SK-N-SH (cell line): Measurements from ENCODE around the gene MYO18A.

Source experiments
- CTCF ChIP-seq: fragments of 200-600 bp; sonication (generic); IDR thresholded peaks from 2 replicates; pipeline ENCODE4 v1.6.1; 2017; ENCODE audit warnings: antibody characterized with exemption, mild to moderate bottlenecking, moderate library complexity
- EP300 ChIP-seq, 2 experiments: IDR thresholded peaks; 2 replicates each; pipeline versions ENCODE4 v1.4.0 to v1.6.1; 2012; ENCODE audit warnings: borderline replicate concordance in 1 of 2, low read depth in 1 of 2, low read length in 1 of 2
- EZH2phosphoT487 ChIP-seq: fragments of 200-600 bp; sonication (generic); IDR thresholded peaks from 2 replicates; pipeline ENCODE4 v1.6.1; 2017; ENCODE audit warnings: low read depth, mixed run types, mild to moderate bottlenecking, antibody characterized with exemption, moderate library complexity, borderline replicate concordance
- MAX ChIP-seq: IDR thresholded peaks from 2 replicates; pipeline ENCODE4 v1.4.0; 2012; ENCODE audit warnings: low read depth
- POLR2AphosphoS5 ChIP-seq: IDR thresholded peaks from 2 replicates; pipeline ENCODE4 v1.6.1; 2012; ENCODE audit warnings: low read depth, low read length
- RFX5 ChIP-seq: IDR thresholded peaks from 2 replicates; pipeline ENCODE4 v1.6.1; 2012; ENCODE audit warnings: mild to moderate bottlenecking, improper control_type of control experiment, low read length
- RXRA ChIP-seq: IDR thresholded peaks from 2 replicates; pipeline ENCODE4 v1.4.0; 2012; ENCODE audit warnings: low read depth, mild to moderate bottlenecking, borderline replicate concordance
- SMC3 ChIP-seq: IDR thresholded peaks from 2 replicates; pipeline ENCODE4 v1.6.1; 2012; ENCODE audit warnings: low read depth, low read length, improper control_type of control experiment
- USF1 ChIP-seq: IDR thresholded peaks from 2 replicates; pipeline ENCODE4 v1.4.0; 2012; ENCODE audit warnings: low read depth, borderline replicate concordance
- USF2 ChIP-seq: fragments of 150-350 bp; IDR thresholded peaks from 2 replicates; pipeline ENCODE4 v1.6.1; 2017; ENCODE audit warnings: antibody characterized with exemption, low read length, low read depth, borderline replicate concordance
- YY1 ChIP-seq: IDR thresholded peaks from 2 replicates; pipeline ENCODE4 v1.4.0; 2012; ENCODE audit warnings: low read depth, mild to moderate bottlenecking
- TF ChIP-seq, protein P1 (sequence below): IDR thresholded peaks from 2 replicates; pipeline ENCODE4; 2012
- TF ChIP-seq, protein P2 (sequence below): IDR thresholded peaks from 2 replicates; pipeline ENCODE4 v1.6.1; 2012; ENCODE audit warnings: mild to moderate bottlenecking, low read depth, low read length, moderate library complexity

GRCh38 chr17:29138184-29138955 lies 41.8 kb downstream of the MYO18A start:
- TF ChIP-seq CTCF, result no peak
- TF ChIP-seq, protein P1, sequence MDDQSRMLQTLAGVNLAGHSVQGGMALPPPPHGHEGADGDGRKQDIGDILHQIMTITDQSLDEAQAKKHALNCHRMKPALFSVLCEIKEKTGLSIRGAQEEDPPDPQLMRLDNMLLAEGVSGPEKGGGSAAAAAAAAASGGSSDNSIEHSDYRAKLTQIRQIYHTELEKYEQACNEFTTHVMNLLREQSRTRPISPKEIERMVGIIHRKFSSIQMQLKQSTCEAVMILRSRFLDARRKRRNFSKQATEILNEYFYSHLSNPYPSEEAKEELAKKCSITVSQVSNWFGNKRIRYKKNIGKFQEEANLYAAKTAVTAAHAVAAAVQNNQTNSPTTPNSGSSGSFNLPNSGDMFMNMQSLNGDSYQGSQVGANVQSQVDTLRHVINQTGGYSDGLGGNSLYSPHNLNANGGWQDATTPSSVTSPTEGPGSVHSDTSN, result no peak
- no peak for TF ChIP-seq POLR2AphosphoS5
- TF ChIP-seq EZH2phosphoT487, result no peak
- no peak for TF ChIP-seq USF2
- no peak for TF ChIP-seq SMC3
- TF ChIP-seq RFX5, result no peak
- no peak for TF ChIP-seq EP300 (IDR thresholded peaks at IDR 0.05; ENCODE audit: borderline replicate concordance in 1 of 2, low read depth in 1 of 2, low read length in 1 of 2)
- TF ChIP-seq YY1, result no peak
- TF ChIP-seq USF1, result no peak; the same call in 1 of the 2 replicates
- TF ChIP-seq RXRA, result no peak
- TF ChIP-seq MAX, result no peak
- TF ChIP-seq, protein P2, sequence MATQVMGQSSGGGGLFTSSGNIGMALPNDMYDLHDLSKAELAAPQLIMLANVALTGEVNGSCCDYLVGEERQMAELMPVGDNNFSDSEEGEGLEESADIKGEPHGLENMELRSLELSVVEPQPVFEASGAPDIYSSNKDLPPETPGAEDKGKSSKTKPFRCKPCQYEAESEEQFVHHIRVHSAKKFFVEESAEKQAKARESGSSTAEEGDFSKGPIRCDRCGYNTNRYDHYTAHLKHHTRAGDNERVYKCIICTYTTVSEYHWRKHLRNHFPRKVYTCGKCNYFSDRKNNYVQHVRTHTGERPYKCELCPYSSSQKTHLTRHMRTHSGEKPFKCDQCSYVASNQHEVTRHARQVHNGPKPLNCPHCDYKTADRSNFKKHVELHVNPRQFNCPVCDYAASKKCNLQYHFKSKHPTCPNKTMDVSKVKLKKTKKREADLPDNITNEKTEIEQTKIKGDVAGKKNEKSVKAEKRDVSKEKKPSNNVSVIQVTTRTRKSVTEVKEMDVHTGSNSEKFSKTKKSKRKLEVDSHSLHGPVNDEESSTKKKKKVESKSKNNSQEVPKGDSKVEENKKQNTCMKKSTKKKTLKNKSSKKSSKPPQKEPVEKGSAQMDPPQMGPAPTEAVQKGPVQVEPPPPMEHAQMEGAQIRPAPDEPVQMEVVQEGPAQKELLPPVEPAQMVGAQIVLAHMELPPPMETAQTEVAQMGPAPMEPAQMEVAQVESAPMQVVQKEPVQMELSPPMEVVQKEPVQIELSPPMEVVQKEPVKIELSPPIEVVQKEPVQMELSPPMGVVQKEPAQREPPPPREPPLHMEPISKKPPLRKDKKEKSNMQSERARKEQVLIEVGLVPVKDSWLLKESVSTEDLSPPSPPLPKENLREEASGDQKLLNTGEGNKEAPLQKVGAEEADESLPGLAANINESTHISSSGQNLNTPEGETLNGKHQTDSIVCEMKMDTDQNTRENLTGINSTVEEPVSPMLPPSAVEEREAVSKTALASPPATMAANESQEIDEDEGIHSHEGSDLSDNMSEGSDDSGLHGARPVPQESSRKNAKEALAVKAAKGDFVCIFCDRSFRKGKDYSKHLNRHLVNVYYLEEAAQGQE, result no peak
